GM12878 (cell line): ENCODE data around the gene EDC4. TPM values are rescaled to one million over a fixed set of nuclear protein-coding genes. Genes with fewer than 3 reads are reported as not detected.

Experiments used
- ATAC-seq: fragments of 200-7000 bp; cut with Tn5 transposase; 3 replicates; pipeline ENCODE4 v1.9.1; 2020; ENCODE audit warnings: mild to moderate bottlenecking, moderate library complexity
- BruUV-seq: library from RNA; stranded (reverse); fragments of 400-500 nt; replicated peaks from 2 replicates; lab custom pipeline; 2021; lab: Mats Ljungman, UMichigan
- CTCF ChIA-PET: fragments of 300-600 bp; sonication (Branson Sonifier 250); formaldehyde crosslinking; extraction: SDS; loops from one replicate; lab custom pipeline; 2021; ENCODE audit warnings: inconsistent platforms; lab: Yijun Ruan, JAX
- POLR2A ChIA-PET: fragments of 350-600 bp; formaldehyde crosslinking; extraction: SDS; loops from one replicate; lab custom pipeline; 2021; ENCODE audit warnings: inconsistent platforms; lab: Charles Lee
- RAD21 ChIA-PET: fragments of 300-600 bp; sonication (Branson Sonifier 250); formaldehyde crosslinking; loops from one replicate; lab custom pipeline; 2023; ENCODE audit warnings: antibody characterized with exemption; ENCODE audit not compliant: unreplicated experiment; lab: Charles Lee
- SMC1A ChIA-PET: fragments of 300-600 bp; sonication (Branson Sonifier 250); formaldehyde crosslinking; loops from one replicate; lab custom pipeline; 2023; ENCODE audit not compliant: unreplicated experiment, uncharacterized antibody; lab: Charles Lee
- DNase-seq: peaks from one replicate; pipeline ENCODE4 v3.0.0-alpha.2; 2011; ENCODE audit warnings: low read depth, low spot score
- FAIRE-seq: peaks from 3 replicates; lab custom pipeline; 2011; peaks lifted over from hg19 to GRCh38; lab: Jason Lieb, UNC
- H2AFZ ChIP-seq: 2 replicates; pipeline ENCODE4 v1.6.0; 2011; ENCODE audit warnings: low read depth, low read length, control low read depth; ENCODE audit not compliant: control insufficient read depth
- H3K27ac ChIP-seq: 2 replicates; pipeline ENCODE4 v1.5.1; 2011; ENCODE audit warnings: control low read depth; ENCODE audit not compliant: control insufficient read depth, insufficient read depth
- H3K27me3 ChIP-seq, 2 experiments: replicated peaks in 1 of 2; 2 replicates each; pipeline versions ENCODE4 v1.6.0 to v1.6.1; 2011; ENCODE audit warnings: low read length in 1 of 2; ENCODE audit not compliant: control insufficient read depth in 2 of 2, insufficient read depth in 2 of 2
- H3K36me3 ChIP-seq, 2 experiments: 2 replicates each; pipeline ENCODE4 v1.5.1; 2011; ENCODE audit warnings: low read length in 1 of 2; ENCODE audit not compliant: control insufficient read depth in 2 of 2, insufficient read depth in 2 of 2
- H3K4me1 ChIP-seq: 2 replicates; pipeline ENCODE4 v1.6.1; 2011; ENCODE audit warnings: mild to moderate bottlenecking, low read length, moderate library complexity, mixed read lengths; ENCODE audit not compliant: control insufficient read depth, insufficient read depth
- H3K4me2 ChIP-seq: 2 replicates; pipeline ENCODE4 v1.6.0; 2011; ENCODE audit warnings: control low read depth; ENCODE audit not compliant: control insufficient read depth, insufficient read depth
- H3K4me3 ChIP-seq: fragments of 200-600 bp; sonication (generic); 2 replicates; pipeline ENCODE4 v1.5.1; 2016
- H3K79me2 ChIP-seq: 2 replicates; pipeline ENCODE4 v1.6.0; 2011; ENCODE audit warnings: low read length; ENCODE audit not compliant: control insufficient read depth, insufficient read depth
- H3K9ac ChIP-seq: 2 replicates; pipeline ENCODE4 v1.8.0; 2011; ENCODE audit warnings: low read length, control low read depth, mixed read lengths; ENCODE audit not compliant: control insufficient read depth, insufficient read depth
- H3K9me3 ChIP-seq: replicated peaks from 3 replicates; pipeline ENCODE4 v1.5.1; 2011; ENCODE audit warnings: mild to moderate bottlenecking, low read length; ENCODE audit not compliant: control insufficient read depth, insufficient read depth
- H4K20me1 ChIP-seq: 2 replicates; pipeline ENCODE4 v1.6.0; 2011; ENCODE audit not compliant: control insufficient read depth, insufficient read depth
- CBX5 ChIP-seq: sonication (generic); IDR thresholded peaks from 2 replicates; pipeline ENCODE4 v1.6.1; 2016; ENCODE audit warnings: low read depth, moderate library complexity, mild to moderate bottlenecking, inconsistent platforms
- ETV6 ChIP-seq, 2 experiments: fragments of 450-650 bp in 1 of 2; IDR thresholded peaks in 1 of 2; conservative IDR thresholded peaks in 1 of 2; 2 replicates each; pipeline ENCODE4 v1.6.1; 2014; ENCODE audit warnings: antibody characterized with exemption in 1 of 2, borderline replicate concordance in 1 of 2, low read depth in 1 of 2, mild to moderate bottlenecking in 1 of 2, moderate library complexity in 1 of 2
- SPI1 ChIP-seq: IDR thresholded peaks from 2 replicates; pipeline ENCODE4 v1.6.1; 2011; ENCODE audit warnings: low read depth, mild to moderate bottlenecking, low read length, moderate library complexity, borderline replicate concordance; ENCODE audit not compliant: insufficient read depth
- WGBS: methylation state at CpG from one replicate; pipeline ENCODE4 v1.1.6; 2016; ENCODE audit warnings: low lambda C conversion rate; ENCODE audit not compliant: insufficient replicate concordance, insufficient coverage; ENCODE audit errors: missing lambda C conversion rate; 5-methylcytosine and 5-hydroxymethylcytosine counted together
- in situ Hi-C: fragments of 300-500 bp; cut with MboI; formaldehyde crosslinking; loops from 9 replicates; pipeline ENCODE4 v1.14.3; 2018; ENCODE audit warnings: mixed read lengths
- intact Hi-C: fragments of 100-400 bp; cut with micrococcal nuclease; formaldehyde crosslinking; loops from one replicate; pipeline ENCODE4 v1.14.2; 2022; ENCODE audit not compliant: unreplicated experiment
- polyA plus RNA-seq, 11 experiments: library from polyadenylated mRNA; depleted of rRNA in 4 of 11; unstranded in 6 of 11; stranded (reverse) in 5 of 11; fragments of >200 nt; fragmentation: Nextera tagmentation in 4 of 11; fragmentation: Illumina TruSeq in 1 of 11; extraction: Ambion mirVana in 4 of 11; extraction: Trizol in 1 of 11; gene quantifications; 1 replicate in 1 of 11; 2 replicates in 10 of 11; pipeline versions ENCODE4 v1.2.1 to v1.2.3, GENCODE V29; 2011 to 2016; ENCODE audit warnings: inconsistent platforms in 2 of 11, missing spikeins in 2 of 11, low read depth in 1 of 11
- total RNA-seq, 4 experiments: library from RNA; depleted of rRNA in 3 of 4; stranded (reverse); fragments of >200 nt in 3 of 4; fragmentation: Illumina TruSeq in 1 of 4; extraction: Trizol in 1 of 4; gene quantifications; 2 replicates each; pipeline versions ENCODE4 v1.2.1 to v1.2.3, GENCODE V29; 2013 to 2021
- TF ChIP-seq, protein P1 (sequence below): fragments of 450-650 bp; formaldehyde crosslinking; IDR thresholded peaks from 2 replicates; pipeline ENCODE4 v1.5.0; 2022; ENCODE audit warnings: mild to moderate bottlenecking, missing genetic modification characterization
- TF ChIP-seq, protein P2 (sequence below): IDR thresholded peaks from 2 replicates; pipeline ENCODE4 v1.6.1; 2011; ENCODE audit warnings: borderline replicate concordance, low read depth, mild to moderate bottlenecking, moderate library complexity, mixed read lengths, low read length; ENCODE audit not compliant: insufficient read depth; ENCODE audit errors: extremely low read length

Gene EDC4
- total and polyA plus RNA-seq, 10 of the 15 experiments (the other 5 are each of a cell fraction or from before 2014, with no cell fraction given): 1.2 to 86.0 (median 53.4) TPM

GRCh38 chr16:67857547-67858233 is 15.2 kb upstream of the EDC4 start:
- Histone ChIP-seq H3K9ac (no peak overlapping the region), H3K79me2 (peaks cover 60% of the 10 kb centered on the region), H4K20me1 (0 out of 2 replicates have a peak, but pooled peaks cover 4% of the 10 kb centered on the region), H3K4me3 (no peak overlapping the region), H3K4me2 (no peak overlapping the region), H3K36me3 (peaks cover 6 to 7% of the 10 kb centered on the region in 2 experiments; a peak in 3 of 4 replicates), H3K4me1 (no peaks in the 10 kb centered on the region)
- intact Hi-C loops: no loop called here
- in situ Hi-C loops: no loop called here
- POLR2A ChIA-PET: interaction anchor here (0.8 to 1.0 kb wide), 2 partner anchors 10 to 13 kb away, joined by 3 read pairs; no protein-coding TSS in a partner anchor
- RAD21 ChIA-PET: no interaction called here
- FAIRE-seq: no peak
- 0 out of 2 replicates have a peak, but pooled peaks have one; percentile 15 for TF ChIP-seq SPI1
- no peak for TF ChIP-seq ETV6 (conservative IDR thresholded peaks at IDR 0.05 in 1 of 2, IDR thresholded peaks at IDR 0.05 in 1 of 2; ENCODE audit: borderline replicate concordance in 1 of 2, low read depth in 1 of 2)
- TF ChIP-seq, all 136 proteins: peak for 1
- no peak overlapping the region for H2AFZ ChIP-seq
- peak; percentile 73 for ATAC-seq
- BruUV-seq: no TSS peak
- H3K27ac ChIP-seq: no peak overlapping the region
- H3K27me3 ChIP-seq: no peaks in the 10 kb centered on the region
- ChIA-PET CTCF (interaction anchor here (1.6 kb wide), 1 partner anchor 42 kb away, joined by 8 read pairs; no protein-coding TSS in a partner anchor), SMC1A (interaction anchor here (1.2 kb wide), 1 partner anchor 11 kb away, joined by 3 read pairs; the partner anchor contains the start of gene NUTF2)
- 78% methylated on average over 3 of the region's 3 CpGs for WGBS
- no peaks in the 10 kb centered on the region for H3K9me3 ChIP-seq
- DNase-seq: no peak

DNA sequence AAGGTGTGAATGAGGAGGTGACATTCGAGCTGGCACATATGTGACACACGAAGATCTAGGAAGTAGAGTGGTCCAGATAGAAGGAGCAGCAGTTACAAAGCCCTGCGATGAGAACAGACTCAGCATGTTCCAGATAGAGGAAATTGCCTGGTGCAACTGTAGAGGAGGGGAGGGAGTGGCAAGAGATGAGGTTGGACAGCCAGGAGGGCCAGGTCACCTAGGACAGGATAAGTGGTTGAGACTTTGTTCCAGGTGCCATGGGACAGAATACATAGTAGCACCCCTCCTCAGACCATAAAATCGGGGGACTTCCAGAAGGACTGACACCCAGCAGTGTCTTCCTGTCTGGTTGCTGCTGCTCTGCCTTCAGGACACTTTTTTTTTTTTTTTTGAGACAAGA is 14.4 kb upstream of the EDC4 start:
- Histone ChIP-seq H2AFZ (no peak overlapping the region), H3K79me2 (peaks cover 56% of the 10 kb centered on the region), H3K4me3 (no peak overlapping the region), H3K9ac (no peak overlapping the region), H3K4me1 (no peaks in the 10 kb centered on the region), H3K27me3 (no peaks in the 10 kb centered on the region), H4K20me1 (0 out of 2 replicates have a peak, but pooled peaks cover 9% of the 10 kb centered on the region), H3K36me3 (peaks cover 6 to 7% of the 10 kb centered on the region in 2 experiments; a peak in 3 of 4 replicates), H3K4me2 (no peak overlapping the region), H3K27ac (no peak overlapping the region), H3K9me3 (no peaks in the 10 kb centered on the region)
- FAIRE-seq (no peak), DNase-seq (no peak), ATAC-seq (no peak)
- WGBS: 58% methylated on average over 4 of the region's 4 CpGs
- intact Hi-C loops (no loop called here), in situ Hi-C loops (no loop called here)
- BruUV-seq: no TSS peak
- SMC1A ChIA-PET: no interaction called here
- POLR2A ChIA-PET: interaction anchor here (0.6 kb wide), 2 partner anchors 15 to 358 kb away, joined by 3 read pairs; no protein-coding TSS in a partner anchor
- CTCF ChIA-PET: no interaction called here
- RAD21 ChIA-PET: no interaction called here
- TF ChIP-seq, protein P1, sequence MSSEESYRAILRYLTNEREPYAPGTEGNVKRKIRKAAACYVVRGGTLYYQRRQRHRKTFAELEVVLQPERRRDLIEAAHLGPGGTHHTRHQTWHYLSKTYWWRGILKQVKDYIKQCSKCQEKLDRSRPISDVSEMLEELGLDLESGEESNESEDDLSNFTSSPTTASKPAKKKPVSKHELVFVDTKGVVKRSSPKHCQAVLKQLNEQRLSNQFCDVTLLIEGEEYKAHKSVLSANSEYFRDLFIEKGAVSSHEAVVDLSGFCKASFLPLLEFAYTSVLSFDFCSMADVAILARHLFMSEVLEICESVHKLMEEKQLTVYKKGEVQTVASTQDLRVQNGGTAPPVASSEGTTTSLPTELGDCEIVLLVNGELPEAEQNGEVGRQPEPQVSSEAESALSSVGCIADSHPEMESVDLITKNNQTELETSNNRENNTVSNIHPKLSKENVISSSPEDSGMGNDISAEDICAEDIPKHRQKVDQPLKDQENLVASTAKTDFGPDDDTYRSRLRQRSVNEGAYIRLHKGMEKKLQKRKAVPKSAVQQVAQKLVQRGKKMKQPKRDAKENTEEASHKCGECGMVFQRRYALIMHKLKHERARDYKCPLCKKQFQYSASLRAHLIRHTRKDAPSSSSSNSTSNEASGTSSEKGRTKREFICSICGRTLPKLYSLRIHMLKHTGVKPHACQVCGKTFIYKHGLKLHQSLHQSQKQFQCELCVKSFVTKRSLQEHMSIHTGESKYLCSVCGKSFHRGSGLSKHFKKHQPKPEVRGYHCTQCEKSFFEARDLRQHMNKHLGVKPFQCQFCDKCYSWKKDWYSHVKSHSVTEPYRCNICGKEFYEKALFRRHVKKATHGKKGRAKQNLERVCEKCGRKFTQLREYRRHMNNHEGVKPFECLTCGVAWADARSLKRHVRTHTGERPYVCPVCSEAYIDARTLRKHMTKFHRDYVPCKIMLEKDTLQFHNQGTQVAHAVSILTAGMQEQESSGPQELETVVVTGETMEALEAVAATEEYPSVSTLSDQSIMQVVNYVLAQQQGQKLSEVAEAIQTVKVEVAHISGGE: no peak
- no peak for TF ChIP-seq CBX5
- TF ChIP-seq, protein P2, sequence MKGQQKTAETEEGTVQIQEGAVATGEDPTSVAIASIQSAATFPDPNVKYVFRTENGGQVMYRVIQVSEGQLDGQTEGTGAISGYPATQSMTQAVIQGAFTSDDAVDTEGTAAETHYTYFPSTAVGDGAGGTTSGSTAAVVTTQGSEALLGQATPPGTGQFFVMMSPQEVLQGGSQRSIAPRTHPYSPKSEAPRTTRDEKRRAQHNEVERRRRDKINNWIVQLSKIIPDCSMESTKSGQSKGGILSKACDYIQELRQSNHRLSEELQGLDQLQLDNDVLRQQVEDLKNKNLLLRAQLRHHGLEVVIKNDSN: no peak
